Right kidney (tissue), 9 donors: Measurements from ENCODE around the gene PALB2.

ENCODE experiments used
- DNase-seq: peaks from one replicate; pipeline ENCODE4 v3.0.0-alpha.2; 2016
- long read RNA-seq, 8 donors: transcript quantifications; one replicate each; lab custom pipeline, GENCODE V29; 2026

Gene PALB2
- long read RNA-seq, donor 1 = 0 reads
- long read RNA-seq, donor 2, partial matches to known transcripts = 6 of 7 reads
- long read RNA-seq, donor 2, other reads (novel, unspliced or antisense) = 0 of 7 reads
- long read RNA-seq, donor 3 = 0 reads
- long read RNA-seq, donor 4, partial matches to known transcripts = 0 of 14 reads
- long read RNA-seq, donor 4, other reads (novel, unspliced or antisense) = 14 of 14 reads
- long read RNA-seq, donor 5, partial matches to known transcripts = 6 of 7 reads
- long read RNA-seq, donor 5, other reads (novel, unspliced or antisense) = 0 of 7 reads
- long read RNA-seq, donor 6 = 0 reads
- long read RNA-seq, donor 7 = 0 reads
- long read RNA-seq, donor 8 = 0 reads

DNA sequence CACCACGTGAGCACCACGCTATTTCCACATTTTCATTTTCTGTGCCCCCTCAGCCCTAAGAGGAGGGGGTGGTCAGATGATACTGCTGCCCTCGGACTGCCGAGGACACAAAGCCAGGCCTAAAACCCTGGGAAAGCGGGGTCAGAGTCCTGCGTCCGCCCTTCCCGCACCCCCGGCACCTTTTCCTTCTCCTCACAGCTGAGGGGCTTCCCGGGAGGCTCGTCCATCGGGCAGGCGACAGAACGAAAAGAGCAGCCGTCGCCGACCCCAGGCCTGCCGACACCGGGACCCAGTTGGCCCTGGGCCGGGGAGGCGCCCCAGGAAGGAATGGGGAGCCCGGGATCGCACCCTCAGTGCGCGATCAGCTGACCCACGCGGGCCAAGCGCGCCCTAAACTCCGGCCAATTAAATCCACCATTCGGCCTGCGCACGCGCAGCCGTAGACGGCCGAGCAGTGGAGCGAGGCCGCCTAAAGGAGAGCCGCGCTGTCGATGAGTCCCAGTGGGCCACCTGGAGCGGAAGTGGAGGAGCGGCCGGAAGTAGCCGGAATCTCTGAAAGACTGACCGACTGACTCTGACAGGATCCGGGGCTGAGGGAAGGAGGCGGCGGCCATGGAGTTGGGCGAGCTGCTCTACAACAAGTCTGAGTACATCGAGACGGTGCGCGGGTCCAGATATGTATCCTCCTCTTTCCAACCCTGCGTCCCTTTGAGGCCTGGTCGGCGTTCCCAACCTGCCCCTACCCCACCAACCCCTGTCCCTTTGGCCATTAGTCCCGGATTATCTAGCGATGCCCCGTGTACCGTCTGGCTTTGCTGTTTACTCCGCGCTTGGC, at the start of gene PALB2, which contains the start of gene DCTN5:
PALB2 (minus strand) TSS at position 380 of the 835 bp plus-strand sequence; CDS start at position 227, 153 bp downstream.
DCTN5 (plus strand) TSS at position 536 of the 835 bp plus-strand sequence; CDS start at position 613, 77 bp downstream.
- peak; percentile 85 for DNase-seq

DNA sequence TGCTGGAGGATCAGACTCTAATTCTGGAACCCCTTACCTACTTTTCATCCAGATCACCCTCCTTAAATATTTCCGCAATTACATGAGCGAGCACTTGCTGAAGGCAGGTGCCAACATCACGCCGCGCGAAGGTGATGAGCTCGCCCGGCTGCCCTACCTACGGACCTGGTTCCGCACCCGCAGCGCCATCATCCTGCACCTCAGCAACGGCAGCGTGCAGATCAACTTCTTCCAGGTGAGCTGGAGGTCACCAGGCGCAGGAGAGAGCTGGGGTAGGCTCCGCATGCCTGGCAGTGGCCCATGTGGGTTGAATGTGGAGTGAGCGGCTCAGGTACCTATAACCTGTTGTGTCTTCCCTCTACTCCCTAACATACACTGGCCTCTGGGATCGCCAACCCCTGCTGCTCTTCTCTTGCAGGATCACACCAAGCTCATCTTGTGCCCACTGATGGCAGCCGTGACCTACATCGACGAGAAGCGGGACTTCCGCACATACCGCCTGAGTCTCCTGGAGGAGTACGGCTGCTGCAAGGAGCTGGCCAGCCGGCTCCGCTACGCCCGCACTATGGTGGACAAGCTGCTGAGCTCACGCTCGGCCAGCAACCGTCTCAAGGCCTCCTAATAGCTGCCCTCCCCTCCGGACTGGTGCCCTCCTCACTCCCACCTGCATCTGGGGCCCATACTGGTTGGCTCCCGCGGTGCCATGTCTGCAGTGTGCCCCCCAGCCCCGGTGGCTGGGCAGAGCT, 48.5 kb upstream of the PALB2 start:
- DNase-seq = no peak

DNA sequence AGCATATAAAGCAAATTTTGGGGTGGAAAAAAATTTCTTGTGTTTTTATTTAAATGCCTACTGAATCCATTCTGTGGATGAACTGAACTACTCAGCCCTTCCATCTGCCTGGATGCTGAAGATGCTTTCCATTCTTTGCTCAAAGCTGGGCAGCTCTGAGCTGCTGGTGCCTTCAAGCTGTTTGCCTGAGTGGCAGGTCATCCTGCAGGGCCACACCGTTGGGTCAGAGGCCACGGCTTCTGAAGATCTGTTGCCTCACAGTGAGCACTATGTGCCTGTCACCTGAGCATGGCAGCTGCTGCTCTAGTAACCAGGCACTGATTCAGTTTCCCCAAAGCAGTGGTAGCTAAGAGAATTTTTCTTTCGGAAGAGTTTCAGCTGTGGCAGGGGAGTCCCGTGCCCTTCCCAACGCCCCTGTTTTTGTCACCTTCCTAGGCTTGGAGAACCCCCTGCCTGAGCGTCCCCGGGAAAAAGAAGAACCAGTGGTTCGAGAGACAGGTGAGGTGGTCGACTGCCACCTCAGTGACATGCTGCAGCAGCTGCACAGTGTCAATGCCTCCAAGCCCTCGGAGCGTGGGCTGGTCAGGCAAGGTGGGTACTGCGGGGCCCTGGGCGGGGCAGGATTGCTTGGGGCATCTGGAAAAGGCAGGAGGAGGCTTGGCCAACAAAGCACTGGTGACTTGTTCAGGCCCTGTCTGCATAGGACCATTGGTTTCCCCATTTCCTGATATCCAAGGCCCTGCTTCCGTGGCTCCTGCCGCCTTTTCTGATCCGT, 46.1 kb upstream of the PALB2 start:
- no peak for DNase-seq

DNA sequence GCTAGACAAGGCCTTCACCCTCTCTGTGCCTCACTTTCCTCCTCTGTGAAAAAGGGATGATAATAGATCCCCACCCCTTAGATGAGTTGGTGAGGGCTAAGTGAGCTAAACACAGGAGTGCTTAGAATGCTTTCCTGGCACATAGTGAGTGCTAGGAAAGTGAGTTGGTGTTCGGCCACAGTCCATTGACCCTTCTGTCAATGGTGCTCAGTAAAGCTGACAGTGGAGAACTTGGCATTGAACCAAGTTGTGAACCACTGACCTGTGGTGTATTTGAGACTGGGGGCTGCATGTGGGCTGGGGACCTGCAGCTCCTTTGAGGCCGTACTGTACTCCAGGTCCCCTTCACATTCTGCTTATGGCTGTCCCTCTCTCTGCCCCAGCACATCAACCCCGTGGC, 42.4 kb upstream of the PALB2 start:
- no peak for DNase-seq

DNA sequence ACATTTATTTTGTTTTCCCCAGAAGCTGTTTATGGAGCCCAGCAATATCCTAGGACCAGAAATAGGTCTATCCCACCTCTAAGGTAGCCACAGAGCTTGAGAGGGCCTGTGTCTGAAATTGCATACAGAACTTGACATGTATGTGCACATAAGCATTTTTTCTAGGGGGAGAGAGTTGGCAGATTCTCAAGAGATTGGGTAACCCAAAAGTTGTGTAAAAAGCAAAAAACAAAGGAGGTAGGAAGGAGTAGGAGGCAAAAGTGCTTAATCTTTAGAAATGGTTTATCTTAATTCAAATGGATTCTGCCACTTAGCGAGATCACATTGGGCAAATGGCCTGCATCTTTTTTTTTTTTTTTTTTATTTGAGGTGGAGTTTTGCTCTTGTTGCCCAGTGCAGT, 41.1 kb upstream of the PALB2 start:
- DNase-seq = no peak

DNA sequence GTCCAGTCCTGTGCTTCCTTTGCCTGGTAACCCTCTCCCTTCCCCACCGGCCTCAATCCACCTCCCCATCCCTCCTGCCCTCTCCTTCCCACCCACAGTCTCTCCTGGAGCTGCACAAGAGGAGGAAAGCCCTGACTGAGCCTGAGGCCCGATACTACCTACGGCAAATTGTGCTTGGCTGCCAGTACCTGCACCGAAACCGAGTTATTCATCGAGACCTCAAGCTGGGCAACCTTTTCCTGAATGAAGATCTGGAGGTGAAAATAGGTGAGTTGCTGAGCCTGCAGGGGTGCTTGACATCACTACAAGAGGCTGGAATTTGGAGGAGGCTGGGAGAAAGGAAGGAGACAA, 38.9 kb upstream of the PALB2 start:
- DNase-seq = peak; percentile 10

DNA sequence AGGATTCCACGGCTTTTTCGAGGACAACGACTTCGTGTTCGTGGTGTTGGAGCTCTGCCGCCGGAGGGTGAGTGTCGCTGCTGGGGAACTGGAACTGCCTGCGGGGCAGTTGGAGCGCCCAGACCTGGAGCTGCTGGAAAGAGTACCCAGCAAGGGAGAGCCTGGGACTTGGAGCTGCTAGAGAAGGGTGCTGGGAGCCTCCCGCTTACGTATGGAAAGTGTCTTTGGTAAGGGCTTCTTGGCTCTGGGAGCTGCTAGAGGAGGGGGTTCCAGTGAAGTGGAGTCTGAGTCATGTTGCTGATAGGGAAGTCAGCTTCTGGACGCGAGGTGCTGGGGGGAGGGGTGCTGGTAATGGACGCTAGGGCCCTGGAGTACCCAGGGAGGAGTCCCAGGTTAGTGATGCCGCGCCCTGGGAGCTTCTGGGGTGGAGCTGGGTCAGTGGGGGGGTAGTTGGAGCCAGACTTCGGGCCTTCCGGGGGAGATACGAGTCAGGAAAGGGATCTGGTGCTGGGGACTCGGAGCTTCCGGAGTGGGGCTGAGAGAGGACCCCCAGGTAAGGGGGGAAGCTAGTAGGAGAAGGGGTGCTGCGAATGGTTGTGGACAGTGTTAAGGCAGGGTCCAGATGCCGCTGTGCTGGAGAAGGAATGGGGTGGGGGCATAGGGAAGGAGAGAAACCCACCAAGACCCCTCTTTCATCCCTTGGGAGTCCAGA, 38.3 kb upstream of the PALB2 start:
- DNase-seq = peak; percentile 14

DNA sequence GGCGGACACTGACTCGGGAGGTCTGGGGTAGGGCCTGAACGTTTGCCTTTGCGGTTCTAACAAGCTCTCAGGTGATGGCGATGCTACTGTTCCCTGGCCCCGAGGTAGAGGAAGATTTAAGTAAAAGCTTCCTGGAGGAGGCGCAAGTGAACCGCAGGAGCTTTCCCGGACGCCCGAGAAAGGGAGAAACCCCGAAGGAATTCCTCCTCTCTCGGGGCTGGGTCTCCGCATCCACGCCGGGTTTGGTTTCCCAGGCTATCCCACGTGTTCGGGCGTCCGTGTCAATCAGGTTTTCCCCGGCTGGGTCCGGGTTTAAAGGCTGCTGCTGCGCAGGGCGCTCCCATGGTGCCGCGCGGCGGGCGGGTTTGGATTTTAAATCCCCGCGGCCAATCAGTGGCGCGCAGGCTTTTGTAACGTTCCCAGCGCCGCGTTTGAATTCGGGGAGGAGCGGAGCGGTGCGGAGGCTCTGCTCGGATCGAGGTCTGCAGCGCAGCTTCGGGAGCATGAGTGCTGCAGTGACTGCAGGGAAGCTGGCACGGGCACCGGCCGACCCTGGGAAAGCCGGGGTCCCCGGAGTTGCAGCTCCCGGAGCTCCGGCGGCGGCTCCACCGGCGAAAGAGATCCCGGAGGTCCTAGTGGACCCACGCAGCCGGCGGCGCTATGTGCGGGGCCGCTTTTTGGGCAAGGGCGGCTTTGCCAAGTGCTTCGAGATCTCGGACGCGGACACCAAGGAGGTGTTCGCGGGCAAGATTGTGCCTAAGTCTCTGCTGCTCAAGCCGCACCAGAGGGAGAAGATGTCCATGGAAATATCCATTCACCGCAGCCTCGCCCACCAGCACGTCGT, 37.5 kb upstream of the PALB2 start, which contains the start of gene PLK1:
PLK1 (plus strand) TSS at position 460 of the 844 bp plus-strand sequence; CDS start at position 504, 44 bp downstream.
- DNase-seq = peak; percentile 81

DNA sequence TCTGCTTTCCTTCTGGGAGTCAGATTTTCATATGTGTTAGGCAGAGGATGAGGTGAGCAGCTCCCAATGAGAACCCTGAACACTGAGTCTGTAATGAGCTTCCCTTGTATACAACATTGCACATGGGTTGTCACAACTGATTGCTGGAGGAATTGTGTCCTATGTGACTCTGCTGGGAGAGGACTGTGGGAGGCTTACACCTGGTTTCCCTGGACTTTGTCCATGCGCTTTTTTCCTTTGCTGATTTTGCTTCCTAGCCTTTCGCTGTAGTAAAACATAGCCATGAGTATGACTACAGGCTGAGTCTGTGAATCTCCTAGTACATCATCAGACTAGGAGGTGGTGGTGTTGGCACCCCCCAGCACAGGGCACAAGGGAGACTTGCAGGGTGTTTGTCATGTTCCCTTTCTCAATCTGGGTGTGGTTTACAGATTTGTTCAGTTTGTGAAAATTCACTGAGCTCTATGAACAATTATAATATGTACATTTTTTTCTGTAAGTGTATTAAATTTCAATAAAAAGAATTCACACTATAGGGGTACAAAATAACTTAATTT, 35.9 kb upstream of the PALB2 start:
- no peak for DNase-seq

DNA sequence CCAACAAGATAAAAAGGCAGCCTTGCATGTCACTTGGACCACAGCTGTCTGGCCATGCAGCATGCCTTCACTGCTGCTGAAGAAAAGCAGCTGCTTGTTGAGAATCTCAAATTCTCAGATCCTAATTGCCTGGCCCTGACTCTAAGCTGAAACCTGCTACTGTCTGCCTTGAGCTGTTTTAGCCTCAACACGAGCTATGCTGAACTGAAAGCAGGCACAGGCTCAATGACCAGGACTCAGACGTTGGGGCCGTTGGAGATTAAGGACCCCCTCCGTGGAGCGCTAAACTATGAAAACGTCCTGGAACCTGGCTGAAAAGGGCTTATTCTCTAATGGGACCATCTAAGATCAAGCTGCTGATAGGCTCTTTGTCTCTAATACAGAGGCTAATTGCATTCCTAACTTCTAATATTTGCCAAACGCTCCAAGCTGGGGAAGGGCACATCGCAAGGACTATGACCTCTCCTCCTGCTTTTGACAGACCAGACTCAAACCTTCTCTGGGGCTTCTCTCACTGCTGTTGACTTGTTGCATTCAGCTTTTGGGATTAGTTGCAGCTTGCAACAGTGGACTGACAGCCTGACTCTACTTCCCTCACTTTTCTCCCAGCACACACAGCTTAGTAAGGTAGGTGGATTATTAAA, 33.0 kb upstream of the PALB2 start:
- no peak for DNase-seq

DNA sequence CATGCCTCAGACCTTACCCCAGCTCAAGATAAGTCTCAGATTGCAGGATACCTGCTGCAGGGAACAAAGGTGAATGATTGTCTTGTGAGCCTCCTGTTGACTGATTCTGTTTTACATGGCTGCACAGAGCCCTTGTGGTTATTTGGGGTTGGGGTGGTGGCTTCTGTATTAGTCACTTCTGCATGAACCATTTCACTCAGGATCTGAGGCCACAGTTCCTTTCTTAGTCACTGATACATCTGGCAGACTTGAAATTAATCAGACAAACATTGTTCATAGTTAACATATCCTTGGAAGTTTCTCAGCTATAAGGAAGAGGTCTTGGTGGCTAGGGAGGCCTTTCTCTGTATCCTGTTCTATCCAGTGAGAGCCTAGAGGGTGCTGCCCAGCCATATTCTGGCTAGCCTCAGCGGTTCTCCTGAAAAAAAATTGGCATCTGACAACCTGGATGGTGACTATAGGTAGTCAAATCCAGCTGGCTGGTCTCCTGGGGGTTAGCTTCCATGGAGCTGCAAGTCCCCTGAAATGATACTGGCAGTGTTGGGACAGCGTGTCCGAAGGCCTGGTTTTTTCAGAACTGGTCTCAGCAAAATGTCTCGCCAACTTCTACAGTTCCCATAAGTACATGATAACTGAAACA, 29.1 kb upstream of the PALB2 start:
- DNase-seq = no peak

DNA sequence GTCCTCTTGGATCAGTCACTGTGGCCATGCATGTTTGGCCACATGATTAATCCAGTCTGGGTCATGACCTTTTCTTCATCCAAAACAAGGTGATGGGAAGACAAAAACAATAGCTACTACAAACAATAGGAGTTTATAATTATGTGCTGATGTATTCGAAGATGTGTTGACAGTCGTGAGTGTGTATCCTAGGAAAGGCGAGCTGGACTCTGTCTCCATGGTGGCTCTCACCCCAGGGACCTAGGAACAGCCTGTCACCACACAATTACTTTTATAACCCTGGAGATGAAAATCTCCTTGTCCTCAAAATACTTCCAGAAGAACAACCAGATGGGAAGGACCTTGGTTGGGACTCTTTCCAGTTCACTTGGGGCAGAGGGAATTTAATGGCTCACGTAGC, 27.8 kb upstream of the PALB2 start:
- DNase-seq = no peak

DNA sequence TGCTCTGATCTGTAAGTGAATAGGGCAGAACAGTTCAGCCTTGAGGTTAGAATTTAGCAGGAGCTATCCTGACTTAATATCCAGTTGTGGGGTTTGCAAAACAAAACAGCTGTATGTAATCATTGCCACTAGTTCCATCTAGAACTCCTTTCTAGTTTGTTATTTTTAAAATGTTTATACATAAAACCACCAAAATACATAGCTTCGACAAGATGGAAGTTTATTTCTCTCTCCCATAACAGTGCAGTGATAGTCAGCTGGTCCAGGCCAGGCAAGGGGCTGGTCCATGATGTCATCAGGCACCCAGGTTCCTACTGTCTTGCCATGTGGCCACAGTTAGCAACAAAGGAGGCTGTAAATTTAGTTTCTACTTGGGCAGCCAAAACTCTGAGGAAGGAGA, 27.1 kb upstream of the PALB2 start:
- DNase-seq = no peak

DNA sequence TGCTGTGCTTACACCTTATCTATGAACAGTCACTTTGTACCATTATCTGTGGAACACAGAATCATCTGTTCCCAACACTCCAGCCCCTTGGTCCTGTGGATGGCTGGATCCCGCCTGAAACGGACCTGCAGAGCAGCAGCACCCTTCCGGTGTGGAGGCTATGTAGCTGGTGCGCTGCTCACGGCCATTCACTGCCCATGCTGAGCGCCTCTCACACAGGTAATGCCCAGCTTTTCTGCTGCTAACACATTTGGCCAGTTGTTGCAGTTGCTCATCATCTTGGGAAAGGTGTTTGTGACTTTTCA, 26.2 kb upstream of the PALB2 start:
- no peak for DNase-seq

DNA sequence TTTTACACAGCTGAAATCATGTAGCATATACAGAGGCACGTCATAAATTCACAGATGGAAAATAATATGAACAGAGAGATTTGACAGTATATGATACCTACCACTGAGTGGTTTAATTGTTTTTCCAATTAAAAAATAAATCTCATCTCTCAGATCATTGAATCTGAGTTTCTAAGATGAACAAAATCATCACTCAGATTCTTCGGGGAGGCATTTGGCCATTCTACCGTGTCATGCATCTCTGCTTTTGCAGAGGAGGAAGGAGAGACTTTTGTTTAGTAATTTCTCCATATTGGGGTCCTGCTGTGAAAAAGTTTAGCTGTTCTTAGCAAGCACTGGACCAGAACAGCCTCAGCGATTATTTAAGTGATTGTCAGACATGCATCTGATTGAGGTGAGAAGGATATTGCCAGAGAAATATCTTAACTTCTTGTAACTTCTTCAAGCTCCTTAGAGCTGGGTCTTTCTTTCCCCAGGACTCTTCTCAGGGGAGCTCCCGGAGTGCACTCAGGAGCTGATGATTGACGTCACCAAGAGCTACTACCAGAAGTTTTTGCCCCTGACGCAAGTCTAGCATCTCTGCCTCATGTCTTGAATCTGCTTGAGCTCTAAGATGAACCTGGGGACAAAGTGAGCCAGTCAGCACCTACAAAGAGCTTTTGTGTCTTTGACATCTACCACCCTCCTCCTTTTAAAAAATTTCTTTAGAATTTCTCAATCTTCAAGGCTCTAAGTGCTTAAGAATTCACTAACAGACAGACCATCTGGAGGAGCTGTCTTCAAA, 25.7 kb upstream of the PALB2 start:
- no peak for DNase-seq

DNA sequence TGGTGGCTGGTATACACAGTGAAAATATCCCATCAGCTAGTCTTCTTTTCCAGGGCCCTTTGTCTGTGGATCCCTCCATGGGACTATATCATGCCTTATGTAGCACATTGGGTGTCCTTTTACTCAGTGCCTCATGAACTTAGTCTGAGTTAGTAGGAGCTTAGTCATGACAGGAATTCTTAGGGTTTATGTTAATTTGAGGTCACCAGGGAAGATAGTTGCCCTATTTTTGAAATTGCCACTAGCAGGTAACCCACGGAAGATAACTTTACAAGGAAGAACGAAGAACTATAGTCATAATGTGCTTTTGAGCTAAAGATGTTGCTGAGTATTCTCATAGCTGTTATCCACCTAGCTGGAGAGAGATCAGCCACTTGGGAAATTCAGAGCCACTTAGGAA, 22.8 kb upstream of the PALB2 start:
- DNase-seq = no peak

DNA sequence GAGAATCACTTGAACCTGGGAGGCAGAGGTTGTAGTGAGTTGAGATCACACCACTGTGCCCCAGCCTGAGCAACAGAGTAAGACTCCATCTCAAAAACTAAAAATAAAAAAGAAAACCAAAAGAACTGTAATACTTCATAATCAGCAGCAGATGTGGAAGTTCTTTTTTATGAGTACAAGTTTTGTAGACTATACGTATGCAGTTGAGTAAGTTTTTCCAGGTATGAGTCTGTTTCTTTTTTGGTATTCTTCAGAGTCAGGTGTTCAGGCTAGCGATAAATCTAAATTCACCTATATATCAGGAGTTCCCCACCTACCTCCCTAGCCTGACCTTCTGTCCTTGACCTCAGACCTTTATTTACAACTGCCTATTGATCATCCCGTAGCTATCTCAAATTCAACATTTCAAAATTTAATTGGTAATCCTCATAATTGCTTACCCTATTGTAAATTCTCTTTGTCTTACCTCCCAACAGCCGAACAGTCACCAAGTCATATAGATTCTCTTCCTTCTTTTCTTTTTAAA, 10.9 kb upstream of the PALB2 start:
- DNase-seq = no peak
